ENCODE measurements around the gene NCKAP5. TPM values are rescaled to one million over a fixed set of nuclear protein-coding genes. Genes with fewer than 3 reads are reported as not detected.

The NCKAP5 gene
- total and polyA plus RNA-seq, 2 donors (not counting 1 experiment from before 2014, with no cell fraction given), result not detected

DNA sequence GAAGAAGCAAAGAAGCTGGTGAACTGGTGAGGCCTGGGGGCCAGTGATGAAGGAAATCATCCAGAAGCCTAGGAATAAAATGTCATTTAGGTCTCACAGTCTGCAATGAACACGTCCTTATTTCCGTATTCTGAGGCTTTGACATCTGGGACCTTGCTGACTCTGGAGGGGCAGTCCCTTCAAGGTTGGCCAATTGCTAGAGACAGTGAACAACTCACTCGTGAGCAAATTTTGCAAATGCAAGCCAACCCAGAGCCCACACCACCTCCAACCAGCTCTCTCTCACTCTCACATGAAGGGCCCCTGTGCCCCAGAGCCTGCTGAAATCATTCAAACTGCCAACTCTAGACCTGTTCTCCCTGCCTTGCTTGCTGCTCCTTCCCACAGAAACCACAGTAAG lies 619.2 kb downstream of the NCKAP5 start:
- intact Hi-C loops (cut with micrococcal nuclease), result no loop called here
- Histone ChIP-seq H3K27ac (ENCODE audit: low read length in 2 of 2) (no peak overlapping the region), H3K9ac (ENCODE audit: low read length) (no peak overlapping the region), H3K4me1 (ENCODE audit: control insufficient read depth in 2 of 2, insufficient read depth in 2 of 2, low read length in 2 of 2) (no peaks in the 10 kb centered on the region), H2AFZ (ENCODE audit: insufficient read depth, low read depth, low read length, poor library complexity, severe bottlenecking) (no peak overlapping the region), H4K20me1 (ENCODE audit: control insufficient read depth, insufficient read depth, low read length, poor library complexity, severe bottlenecking) (no peaks in the 10 kb centered on the region), H3K79me2 (ENCODE audit: control insufficient read depth, insufficient read depth, low read length) (no peaks in the 10 kb centered on the region), H3K4me3 (ENCODE audit: control extremely low read depth in 1 of 5, extremely low read depth in 1 of 5, insufficient read depth in 1 of 5, low read depth in 2 of 5, low read length in 4 of 5) (no peak overlapping the region), H3K27me3 (replicated peaks in 1 of 4; ENCODE audit: control extremely low read depth in 1 of 4, control insufficient read depth in 3 of 4, insufficient read depth in 4 of 4, low read length in 3 of 4) (no peaks in the 10 kb centered on the region), H3K9me3 (ENCODE audit: control extremely low read depth in 1 of 3, control insufficient read depth in 2 of 3, insufficient read depth in 1 of 3, low read length in 2 of 3) (peaks cover 0 to 2% (median 0%) of the 10 kb centered on the region in 3 donors), H3K4me2 (replicated peaks; ENCODE audit: low read depth, low read length, poor library complexity, severe bottlenecking) (no peak overlapping the region), H3K36me3 (replicated peaks in 1 of 2; ENCODE audit: control extremely low read depth in 1 of 2, control insufficient read depth in 1 of 2, extremely low read depth in 1 of 2, insufficient read depth in 2 of 2, low read length in 1 of 2) (no peaks in the 10 kb centered on the region)
- ChIA-PET POLR2A (no interaction called here), CTCF (no interaction called here)
- no peak for TF ChIP-seq EZH2 (IDR thresholded peaks at IDR 0.05; ENCODE audit: borderline replicate concordance, insufficient read depth, low read depth, low read length, poor library complexity, severe bottlenecking)
- TF ChIP-seq, protein P1, sequence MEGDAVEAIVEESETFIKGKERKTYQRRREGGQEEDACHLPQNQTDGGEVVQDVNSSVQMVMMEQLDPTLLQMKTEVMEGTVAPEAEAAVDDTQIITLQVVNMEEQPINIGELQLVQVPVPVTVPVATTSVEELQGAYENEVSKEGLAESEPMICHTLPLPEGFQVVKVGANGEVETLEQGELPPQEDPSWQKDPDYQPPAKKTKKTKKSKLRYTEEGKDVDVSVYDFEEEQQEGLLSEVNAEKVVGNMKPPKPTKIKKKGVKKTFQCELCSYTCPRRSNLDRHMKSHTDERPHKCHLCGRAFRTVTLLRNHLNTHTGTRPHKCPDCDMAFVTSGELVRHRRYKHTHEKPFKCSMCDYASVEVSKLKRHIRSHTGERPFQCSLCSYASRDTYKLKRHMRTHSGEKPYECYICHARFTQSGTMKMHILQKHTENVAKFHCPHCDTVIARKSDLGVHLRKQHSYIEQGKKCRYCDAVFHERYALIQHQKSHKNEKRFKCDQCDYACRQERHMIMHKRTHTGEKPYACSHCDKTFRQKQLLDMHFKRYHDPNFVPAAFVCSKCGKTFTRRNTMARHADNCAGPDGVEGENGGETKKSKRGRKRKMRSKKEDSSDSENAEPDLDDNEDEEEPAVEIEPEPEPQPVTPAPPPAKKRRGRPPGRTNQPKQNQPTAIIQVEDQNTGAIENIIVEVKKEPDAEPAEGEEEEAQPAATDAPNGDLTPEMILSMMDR (IDR thresholded peaks at IDR 0.05), result no peak
- no peak overlapping the region for H3K4me3 Mint-ChIP-seq
- H3K27ac Mint-ChIP-seq, result no peak overlapping the region
- no peak for DNase-seq
- WGBS (ENCODE audit: insufficient coverage), result 79% methylated on average over 3 of the region's 3 CpGs
- H3K9me3 Mint-ChIP-seq (ENCODE audit: insufficient read depth), result no peaks in the 10 kb centered on the region
- H3K27me3 Mint-ChIP-seq, result no peaks in the 10 kb centered on the region
- ATAC-seq (ENCODE audit: low read depth), result no peak
- H3K4me1 Mint-ChIP-seq, result peaks cover 7% of the 10 kb centered on the region

DNA sequence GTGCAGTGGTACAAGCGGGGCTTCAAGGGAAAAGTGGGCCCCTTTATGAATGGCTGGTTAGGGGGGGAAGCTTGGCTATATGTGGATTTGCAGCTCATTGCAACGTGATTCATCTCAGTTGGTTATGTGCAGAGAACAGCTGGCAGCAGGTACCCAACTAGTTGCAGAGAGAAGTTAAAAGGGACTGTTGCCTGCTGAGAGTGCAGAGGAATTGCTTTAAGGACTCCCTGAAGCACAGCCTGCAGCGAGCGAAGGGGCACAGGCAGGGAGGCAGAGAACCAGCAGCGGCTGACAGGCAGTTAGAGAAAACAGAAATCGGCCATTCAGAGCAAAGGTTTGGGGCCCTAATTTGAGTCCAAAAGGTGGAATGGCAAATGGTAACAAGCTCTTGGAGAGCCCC lies 620.1 kb downstream of the NCKAP5 start:
- TF ChIP-seq, protein P1 (IDR thresholded peaks at IDR 0.05), result no peak
- no peak for TF ChIP-seq EZH2 (IDR thresholded peaks at IDR 0.05; ENCODE audit: borderline replicate concordance, insufficient read depth, low read depth, low read length, poor library complexity, severe bottlenecking)
- H3K9ac ChIP-seq (ENCODE audit: low read length), result no peak overlapping the region
- H3K27me3 ChIP-seq (replicated peaks in 1 of 4; ENCODE audit: control extremely low read depth in 1 of 4, control insufficient read depth in 3 of 4, insufficient read depth in 4 of 4, low read length in 3 of 4), result no peaks in the 10 kb centered on the region
- H3K79me2 ChIP-seq (ENCODE audit: control insufficient read depth, insufficient read depth, low read length), result no peaks in the 10 kb centered on the region
- Mint-ChIP-seq H3K27ac (no peak overlapping the region), H3K27me3 (no peaks in the 10 kb centered on the region), H3K9me3 (ENCODE audit: insufficient read depth) (no peaks in the 10 kb centered on the region), H3K4me1 (no peaks in the 10 kb centered on the region), H3K4me3 (no peak overlapping the region)
- H4K20me1 ChIP-seq (ENCODE audit: control insufficient read depth, insufficient read depth, low read length, poor library complexity, severe bottlenecking), result no peaks in the 10 kb centered on the region
- ChIA-PET POLR2A (no interaction called here), CTCF (no interaction called here)
- ATAC-seq (ENCODE audit: low read depth), result no peak
- no peak overlapping the region for H3K4me2 ChIP-seq (replicated peaks; ENCODE audit: low read depth, low read length, poor library complexity, severe bottlenecking)
- H2AFZ ChIP-seq (ENCODE audit: insufficient read depth, low read depth, low read length, poor library complexity, severe bottlenecking), result no peak overlapping the region
- peaks cover 0 to 2% (median 0%) of the 10 kb centered on the region in 3 donors for H3K9me3 ChIP-seq (ENCODE audit: control extremely low read depth in 1 of 3, control insufficient read depth in 2 of 3, insufficient read depth in 1 of 3, low read length in 2 of 3)
- H3K4me3 ChIP-seq (ENCODE audit: control extremely low read depth in 1 of 5, extremely low read depth in 1 of 5, insufficient read depth in 1 of 5, low read depth in 2 of 5, low read length in 4 of 5), result no peak overlapping the region
- H3K36me3 ChIP-seq (replicated peaks in 1 of 2; ENCODE audit: control extremely low read depth in 1 of 2, control insufficient read depth in 1 of 2, extremely low read depth in 1 of 2, insufficient read depth in 2 of 2, low read length in 1 of 2), result no peaks in the 10 kb centered on the region
- no peaks in the 10 kb centered on the region for H3K4me1 ChIP-seq (ENCODE audit: control insufficient read depth in 2 of 2, insufficient read depth in 2 of 2, low read length in 2 of 2)
- H3K27ac ChIP-seq (ENCODE audit: low read length in 2 of 2), result no peak overlapping the region
- 88% methylated on average over 5 of the region's 6 CpGs for WGBS (ENCODE audit: insufficient coverage)
- no peak for DNase-seq
- intact Hi-C loops (cut with micrococcal nuclease), result no loop called here
